H9 (cell line): ENCODE data around the gene SWT1. TPM values are rescaled to one million over a fixed set of nuclear protein-coding genes. Genes with fewer than 3 reads are reported as not detected.

Experiments
- DNase-seq: peaks from one replicate; pipeline ENCODE4 v3.0.0-alpha.2; 2017
- H2AFZ ChIP-seq: one replicate; pipeline ENCODE4 v1.6.1; 2013; ENCODE audit warnings: mild to moderate bottlenecking, low read length, control low read depth, moderate library complexity
- H2AK5ac ChIP-seq: 2 replicates; pipeline ENCODE4 v1.6.1; 2013; ENCODE audit warnings: low read length, control low read depth, mixed read lengths; ENCODE audit not compliant: insufficient read length
- H2BK120ac ChIP-seq: one replicate; pipeline ENCODE4 v1.6.1; 2013; ENCODE audit warnings: low read depth, mild to moderate bottlenecking, low read length, control low read depth, inconsistent platforms; ENCODE audit not compliant: poor library complexity, severe bottlenecking
- H2BK12ac ChIP-seq: 2 replicates; pipeline ENCODE4 v1.6.1; 2013; ENCODE audit warnings: low read length, control low read depth, mixed read lengths, low read depth; ENCODE audit not compliant: insufficient read length
- H2BK15ac ChIP-seq: 2 replicates; pipeline ENCODE4 v1.6.1; 2013; ENCODE audit warnings: low read depth, low read length, control low read depth
- H2BK20ac ChIP-seq: one replicate; pipeline ENCODE4 v1.6.1; 2013; ENCODE audit warnings: low read depth, mild to moderate bottlenecking, low read length, control low read depth, inconsistent platforms; ENCODE audit not compliant: poor library complexity, severe bottlenecking
- H2BK5ac ChIP-seq: 2 replicates; pipeline ENCODE4 v1.6.1; 2013; ENCODE audit warnings: low read length, control low read depth, mixed read lengths; ENCODE audit not compliant: insufficient read length
- H3K14ac ChIP-seq: 2 replicates; pipeline ENCODE4 v1.6.1; 2013; ENCODE audit warnings: low read length, control low read depth; ENCODE audit not compliant: insufficient read depth
- H3K18ac ChIP-seq: 2 replicates; pipeline ENCODE4 v1.6.1; 2013; ENCODE audit warnings: low read depth, mild to moderate bottlenecking, mixed read lengths, low read length, control low read depth; ENCODE audit not compliant: insufficient read length
- H3K23ac ChIP-seq: 2 replicates; pipeline ENCODE4 v1.6.1; 2013; ENCODE audit warnings: low read length, control low read depth, mixed read lengths, low read depth; ENCODE audit not compliant: insufficient read length
- H3K23me2 ChIP-seq: 2 replicates; pipeline ENCODE4 v1.6.1; 2013; ENCODE audit warnings: low read depth, mild to moderate bottlenecking, mixed read lengths, low read length, control low read depth; ENCODE audit not compliant: insufficient read length, poor library complexity, severe bottlenecking
- H3K27ac ChIP-seq: 2 replicates; pipeline ENCODE4 v1.5.1; 2013; ENCODE audit warnings: low read length, control low read depth, mixed read lengths, low read depth; ENCODE audit not compliant: insufficient read length
- H3K27me3 ChIP-seq: 2 replicates; pipeline ENCODE4 v1.6.1; 2013; ENCODE audit warnings: low read length, control low read depth, inconsistent platforms; ENCODE audit not compliant: insufficient read depth
- H3K4ac ChIP-seq: 2 replicates; pipeline ENCODE4 v1.6.1; 2013; ENCODE audit warnings: low read depth, mild to moderate bottlenecking, control low read depth, inconsistent platforms, low read length, moderate library complexity
- H3K4me1 ChIP-seq: 2 replicates; pipeline ENCODE4 v1.6.1; 2013; ENCODE audit warnings: low read length, control low read depth, inconsistent platforms; ENCODE audit not compliant: insufficient read depth
- H3K4me2 ChIP-seq: 2 replicates; pipeline ENCODE4 v1.6.1; 2013; ENCODE audit warnings: low read length, control low read depth, mixed read lengths; ENCODE audit not compliant: insufficient read length, insufficient read depth
- H3K56ac ChIP-seq: 2 replicates; pipeline ENCODE4 v1.6.1; 2013; ENCODE audit warnings: low read depth, mild to moderate bottlenecking, mixed read lengths, low read length, control low read depth; ENCODE audit not compliant: insufficient read length
- H3K79me1 ChIP-seq: 2 replicates; pipeline ENCODE4 v1.6.1; 2013; ENCODE audit warnings: low read depth, mild to moderate bottlenecking, moderate library complexity, low read length, control low read depth, inconsistent platforms; ENCODE audit not compliant: insufficient read depth, poor library complexity, severe bottlenecking
- H3K79me2 ChIP-seq: 2 replicates; pipeline ENCODE4 v1.6.1; 2013; ENCODE audit warnings: low read length, control low read depth, inconsistent platforms; ENCODE audit not compliant: insufficient read depth
- H3K9ac ChIP-seq: 2 replicates; pipeline ENCODE4 v1.6.1; 2013; ENCODE audit warnings: low read length, control low read depth, mixed read lengths; ENCODE audit not compliant: insufficient read length; ENCODE audit errors: extremely low read depth
- H3K9me3 ChIP-seq: one replicate; pipeline ENCODE4 v1.6.1; 2013; ENCODE audit warnings: low read depth, low read length, inconsistent platforms; ENCODE audit not compliant: control insufficient read depth
- H3T11ph ChIP-seq: one replicate; pipeline ENCODE4 v1.6.1; 2013; ENCODE audit warnings: mild to moderate bottlenecking, low read length, control low read depth, inconsistent platforms
- H4K20me1 ChIP-seq: one replicate; pipeline ENCODE4 v1.6.1; 2013; ENCODE audit not compliant: control insufficient read depth, insufficient read length, insufficient read depth
- H4K5ac ChIP-seq: 2 replicates; pipeline ENCODE4 v1.6.1; 2013; ENCODE audit warnings: low read depth, mild to moderate bottlenecking, mixed read lengths, low read length, control low read depth; ENCODE audit not compliant: insufficient read length
- H4K8ac ChIP-seq: replicated peaks from 2 replicates; pipeline ENCODE4 v1.6.1; 2013; ENCODE audit warnings: low read length, control low read depth, mixed read lengths, low read depth; ENCODE audit not compliant: insufficient read length
- H4K91ac ChIP-seq: 2 replicates; pipeline ENCODE4 v1.6.1; 2013; ENCODE audit warnings: low read depth, mild to moderate bottlenecking, moderate library complexity, mixed read lengths, low read length, control low read depth; ENCODE audit not compliant: insufficient read length
- H3K27ac Mint-ChIP-seq, 3 experiments: 2 replicates in 2 of 3; 3 replicates in 1 of 3; pipeline ENCODE4 v1.8.0; 2020 to 2021; ENCODE audit warnings: mixed read lengths in 3 of 3, mild to moderate bottlenecking in 1 of 3, moderate library complexity in 1 of 3
- H3K27me3 Mint-ChIP-seq: 2 replicates; pipeline ENCODE4 v1.8.0; 2021; ENCODE audit warnings: low read depth, mild to moderate bottlenecking, moderate library complexity, mixed read lengths
- H3K36me3 Mint-ChIP-seq, 3 experiments: 2 replicates in 2 of 3; 3 replicates in 1 of 3; pipeline ENCODE4 v1.8.0; 2020 to 2021; ENCODE audit warnings: low read depth in 3 of 3, mixed read lengths in 3 of 3; ENCODE audit not compliant: insufficient read depth in 1 of 3
- H3K4me1 Mint-ChIP-seq, 2 experiments: 2 replicates each; pipeline ENCODE4 v1.8.0; 2020; ENCODE audit warnings: mixed read lengths in 2 of 2
- H3K4me3 Mint-ChIP-seq, 2 experiments: 2 replicates in 1 of 2; 3 replicates in 1 of 2; pipeline ENCODE4 v1.8.0; 2020 to 2021; ENCODE audit warnings: mild to moderate bottlenecking in 2 of 2, mixed read lengths in 2 of 2, moderate library complexity in 1 of 2
- H3K9me3 Mint-ChIP-seq, 2 experiments: 2 replicates in 1 of 2; 3 replicates in 1 of 2; pipeline ENCODE4 v1.8.0; 2020; ENCODE audit warnings: mild to moderate bottlenecking in 2 of 2, mixed read lengths in 2 of 2, moderate library complexity in 1 of 2
- CTCF ChIP-seq: fragments of 200-600 bp; sonication (generic); conservative IDR thresholded peaks from 3 replicates; pipeline ENCODE4 v1.8.0; 2021; ENCODE audit warnings: antibody characterized with exemption, mild to moderate bottlenecking
- WGBS: extraction: QIAGEN DNeasy Blood & Tissue Kit; methylation state at CpG from one replicate; pipeline ENCODE4 v1.1.7; 2013; ENCODE audit warnings: missing lambda C conversion rate, low lambda C conversion rate, mixed read lengths; ENCODE audit not compliant: insufficient read length; ENCODE audit errors: extremely low coverage; 5-methylcytosine and 5-hydroxymethylcytosine counted together
- total RNA-seq: library from RNA; stranded (reverse); gene quantifications from 2 replicates; pipeline ENCODE4 v1.2.1, GENCODE V29; 2021

The SWT1 gene
- total RNA-seq, 1 experiment from 2014 or later = 5.2 TPM

- Histone ChIP-seq H4K20me1 (no peaks in the 10 kb centered on the region), H3K4me1 (no peaks in the 10 kb centered on the region), H3K4ac (no peak overlapping the region), H2BK12ac (no peak overlapping the region), H3K79me2 (no peaks in the 10 kb centered on the region; the same call in 1 of the 2 replicates), H3K9ac (no peak overlapping the region), H2BK5ac (no peak overlapping the region), H3K23me2 (no peaks in the 10 kb centered on the region), H3K14ac (no peak overlapping the region), H4K8ac (no peak overlapping the region), H3K4me2 (no peak overlapping the region), H4K91ac (no peak overlapping the region), H3K79me1 (peaks cover 5% of the 10 kb centered on the region), H3K56ac (no peak overlapping the region), H3K9me3 (no peaks in the 10 kb centered on the region), H3K18ac (no peak overlapping the region), H3T11ph (no peak overlapping the region), H2AFZ (no peak overlapping the region), H2BK20ac (no peak overlapping the region), H3K27me3 (no peaks in the 10 kb centered on the region), H2BK15ac (no peak overlapping the region), H3K23ac (no peak overlapping the region), H2BK120ac (no peak overlapping the region), H4K5ac (no peak overlapping the region), H3K27ac (no peak overlapping the region), H2AK5ac (no peak overlapping the region)
- no peak for TF ChIP-seq CTCF
- Mint-ChIP-seq H3K4me3 (no peak overlapping the region), H3K27ac (no peak overlapping the region; a peak in 1 of 7 replicates), H3K27me3 (no peaks in the 10 kb centered on the region), H3K4me1 (no peaks in the 10 kb centered on the region), H3K36me3 (peaks cover 45 to 86% (median 70%) of the 10 kb centered on the region in 3 experiments; a peak in 6 of 7 replicates), H3K9me3 (no peaks in the 10 kb centered on the region)
- WGBS = no CpG with 5 or more reads among the region's 3 CpGs
- DNase-seq = no peak
These were observed 148.5 kb downstream of the SWT1 start for GRCh38 chr1:185305419-185305818.
